ENCODE measurements around the gene MAP3K15. TPM values are rescaled to one million over a fixed set of nuclear protein-coding genes. Genes with fewer than 3 reads are reported as not detected.
A peak's percentile ranks its signal among the peaks of the same experiment; 100 is the strongest.

The MAP3K15 gene
- polyA plus RNA-seq, 3 donors, result not detected

- Histone ChIP-seq H3K4me1 (ENCODE audit: control insufficient read depth in 1 of 2, insufficient read depth in 2 of 2, low read length in 2 of 2) (no peaks in the 10 kb centered on the region), H3K27me3 (ENCODE audit: control insufficient read depth in 2 of 2, insufficient read depth in 2 of 2, low read length in 2 of 2) (peaks cover 0 to 3% of the 10 kb centered on the region in 2 donors), H3K27ac (ENCODE audit: low read depth in 1 of 2, low read length in 2 of 2) (no peak overlapping the region), H3K4me3 (replicated peaks in 1 of 3; ENCODE audit: low read depth in 2 of 3, low read length in 3 of 3) (no peak overlapping the region), H3K36me3 (replicated peaks in 1 of 2; ENCODE audit: control insufficient read depth in 1 of 2, insufficient read depth in 2 of 2, low read length in 2 of 2) (peaks cover 43 to 68% of the 10 kb centered on the region in 2 donors), H3K4me2 (replicated peaks; ENCODE audit: extremely low read depth, low read length, poor library complexity, severe bottlenecking) (no peak overlapping the region), H3K79me2 (ENCODE audit: insufficient read depth, low read length) (no peaks in the 10 kb centered on the region), H2AFZ (ENCODE audit: insufficient read depth, low read depth, low read length, poor library complexity, severe bottlenecking) (no peak overlapping the region), H3K9ac (ENCODE audit: insufficient read depth, low read length, poor library complexity, severe bottlenecking) (no peak overlapping the region), H4K20me1 (ENCODE audit: insufficient read depth, low read length) (peaks cover 31% of the 10 kb centered on the region), H3K9me3 (replicated peaks in 1 of 2; ENCODE audit: control insufficient read depth in 1 of 2, insufficient read depth in 1 of 2, low read length in 2 of 2) (no peaks in the 10 kb centered on the region)
- WGBS (ENCODE audit: insufficient coverage), result 94% methylated on average over 4 of the region's 6 CpGs
- Mint-ChIP-seq H3K27me3 (ENCODE audit: low read depth in 3 of 3) (peaks cover 0 to 19% (median 0%) of the 10 kb centered on the region in 3 donors), H3K27ac (peak overlapping the region in 2 of 7 donors; percentile 45 to 46), H3K9me3 (no peaks in the 10 kb centered on the region), H3K36me3 (peaks cover 42 to 48% of the 10 kb centered on the region in 2 donors), H3K4me3 (no peak overlapping the region), H3K4me1 (no peaks in the 10 kb centered on the region)
- TF ChIP-seq, protein P1, sequence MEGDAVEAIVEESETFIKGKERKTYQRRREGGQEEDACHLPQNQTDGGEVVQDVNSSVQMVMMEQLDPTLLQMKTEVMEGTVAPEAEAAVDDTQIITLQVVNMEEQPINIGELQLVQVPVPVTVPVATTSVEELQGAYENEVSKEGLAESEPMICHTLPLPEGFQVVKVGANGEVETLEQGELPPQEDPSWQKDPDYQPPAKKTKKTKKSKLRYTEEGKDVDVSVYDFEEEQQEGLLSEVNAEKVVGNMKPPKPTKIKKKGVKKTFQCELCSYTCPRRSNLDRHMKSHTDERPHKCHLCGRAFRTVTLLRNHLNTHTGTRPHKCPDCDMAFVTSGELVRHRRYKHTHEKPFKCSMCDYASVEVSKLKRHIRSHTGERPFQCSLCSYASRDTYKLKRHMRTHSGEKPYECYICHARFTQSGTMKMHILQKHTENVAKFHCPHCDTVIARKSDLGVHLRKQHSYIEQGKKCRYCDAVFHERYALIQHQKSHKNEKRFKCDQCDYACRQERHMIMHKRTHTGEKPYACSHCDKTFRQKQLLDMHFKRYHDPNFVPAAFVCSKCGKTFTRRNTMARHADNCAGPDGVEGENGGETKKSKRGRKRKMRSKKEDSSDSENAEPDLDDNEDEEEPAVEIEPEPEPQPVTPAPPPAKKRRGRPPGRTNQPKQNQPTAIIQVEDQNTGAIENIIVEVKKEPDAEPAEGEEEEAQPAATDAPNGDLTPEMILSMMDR (IDR thresholded peaks at IDR 0.05), result no peak
- intact Hi-C loops (cut with micrococcal nuclease), result no loop called here
- DNase-seq, result no peak
Observed at GRCh38 chrX:19552793-19553192, 37.5 kb upstream of the MAP3K15 start.

- no peak overlapping the region for H3K4me3 ChIP-seq (replicated peaks in 1 of 3; ENCODE audit: low read depth in 2 of 3, low read length in 3 of 3)
- no peak overlapping the region for H3K27ac ChIP-seq (ENCODE audit: low read depth in 1 of 2, low read length in 2 of 2)
- no peak overlapping the region for H2AFZ ChIP-seq (ENCODE audit: insufficient read depth, low read depth, low read length, poor library complexity, severe bottlenecking)
- peaks cover 0 to 16% (median 0%) of the 10 kb centered on the region in 3 donors for H3K27me3 Mint-ChIP-seq (ENCODE audit: low read depth in 3 of 3)
- intact Hi-C loops (cut with micrococcal nuclease), result no loop called here
- H4K20me1 ChIP-seq (ENCODE audit: insufficient read depth, low read length), result peaks cover 27% of the 10 kb centered on the region
- H3K79me2 ChIP-seq (ENCODE audit: insufficient read depth, low read length), result no peaks in the 10 kb centered on the region
- no peaks in the 10 kb centered on the region for H3K4me1 ChIP-seq (ENCODE audit: control insufficient read depth in 1 of 2, insufficient read depth in 2 of 2, low read length in 2 of 2)
- H3K9me3 ChIP-seq (replicated peaks in 1 of 2; ENCODE audit: control insufficient read depth in 1 of 2, insufficient read depth in 1 of 2, low read length in 2 of 2), result no peaks in the 10 kb centered on the region
- H3K4me2 ChIP-seq (replicated peaks; ENCODE audit: extremely low read depth, low read length, poor library complexity, severe bottlenecking), result no peak overlapping the region
- H3K36me3 Mint-ChIP-seq, result peaks cover 47 to 64% of the 10 kb centered on the region in 2 donors
- no peak overlapping the region for H3K4me3 Mint-ChIP-seq
- DNase-seq, result no peak
- no peaks in the 10 kb centered on the region for H3K27me3 ChIP-seq (ENCODE audit: control insufficient read depth in 2 of 2, insufficient read depth in 2 of 2, low read length in 2 of 2)
- no peak overlapping the region for H3K27ac Mint-ChIP-seq
- H3K9ac ChIP-seq (ENCODE audit: insufficient read depth, low read length, poor library complexity, severe bottlenecking), result no peak overlapping the region
- peaks cover 47 to 76% of the 10 kb centered on the region in 2 donors for H3K36me3 ChIP-seq (replicated peaks in 1 of 2; ENCODE audit: control insufficient read depth in 1 of 2, insufficient read depth in 2 of 2, low read length in 2 of 2)
- TF ChIP-seq, protein P1 (IDR thresholded peaks at IDR 0.05), result no peak
- H3K9me3 Mint-ChIP-seq, result no peaks in the 10 kb centered on the region
- no peaks in the 10 kb centered on the region for H3K4me1 Mint-ChIP-seq
- WGBS (ENCODE audit: insufficient coverage), result no CpG with 5 or more reads among the region's 7 CpGs
Observed at GRCh38 chrX:19549838-19550237, 34.5 kb upstream of the MAP3K15 start.

Measured in CD14-positive monocyte (primary cell).